ENCODE measurements around the gene RAB40A. TPM values are rescaled to one million over a fixed set of nuclear protein-coding genes. Genes with fewer than 3 reads are reported as not detected.
A peak's percentile ranks its signal among the peaks of the same experiment; 100 is the strongest.

RAB40A gene
- total RNA-seq, 1 experiment from 2014 or later, result 0.04 TPM

GRCh38 chrX:103550415-103551051 lies 31.2 kb upstream of the RAB40A start:
- TF ChIP-seq EZH2phosphoT487 (IDR thresholded peaks at IDR 0.05; ENCODE audit: borderline replicate concordance, low read length), result no peak
- no peak for TF ChIP-seq EZH2 (IDR thresholded peaks at IDR 0.05; ENCODE audit: low read length, unreplicated experiment)
- TF ChIP-seq CTCF (conservative IDR thresholded peaks at IDR 0.05; ENCODE audit: low read depth, low read length), result no peak
- no peaks in the 10 kb centered on the region for H3K36me3 ChIP-seq (ENCODE audit: low read depth, low read length)
- BruUV-seq (replicated peaks), result no TSS peak
- no peak overlapping the region for H3K27ac ChIP-seq (ENCODE audit: low read length)
- no peak overlapping the region for H3K9ac ChIP-seq (ENCODE audit: low read length)
- CTCF ChIA-PET, result no interaction called here
- no peak overlapping the region for H3K4me3 ChIP-seq (ENCODE audit: low read length)
- H3K9me3 ChIP-seq (ENCODE audit: low read length), result no peaks in the 10 kb centered on the region
- no peaks in the 10 kb centered on the region for H3F3A ChIP-seq (ENCODE audit: low read length, unreplicated experiment)
- no peaks in the 10 kb centered on the region for H3K79me2 ChIP-seq (ENCODE audit: low read length)
- POLR2A ChIA-PET (ENCODE audit: unreplicated experiment), result interaction anchor here (0.6 kb wide), 1 partner anchor 15 kb away, joined by 7 read pairs; no protein-coding TSS in a partner anchor
- ATAC-seq (peak; percentile 69), DNase-seq (peak; percentile 40)
- no peaks in the 10 kb centered on the region for H3K27me3 ChIP-seq (ENCODE audit: low read length)
- intact Hi-C loops (cut with micrococcal nuclease), result no loop called here
- peaks cover 9% of the 10 kb centered on the region; the same call in 1 of the 2 replicates for H3K4me1 ChIP-seq (ENCODE audit: insufficient read depth, low read length)
- no peaks in the 10 kb centered on the region for H3K9me2 ChIP-seq (replicated peaks; ENCODE audit: low read length)
- H2AFZ ChIP-seq (ENCODE audit: low read length), result no peak overlapping the region
- H3K4me2 ChIP-seq (ENCODE audit: low read length), result no peak overlapping the region
- H4K20me1 ChIP-seq (ENCODE audit: low read length), result no peaks in the 10 kb centered on the region

GRCh38 chrX:103549916-103550315 lies 30.6 kb upstream of the RAB40A start:
- no peak for DNase-seq
- intact Hi-C loops (cut with micrococcal nuclease), result no loop called here
- H3F3A ChIP-seq (ENCODE audit: low read length, unreplicated experiment), result no peaks in the 10 kb centered on the region
- no peaks in the 10 kb centered on the region for H3K79me2 ChIP-seq (ENCODE audit: low read length)
- TF ChIP-seq EZH2 (IDR thresholded peaks at IDR 0.05; ENCODE audit: low read length, unreplicated experiment) (no peak), EZH2phosphoT487 (IDR thresholded peaks at IDR 0.05; ENCODE audit: borderline replicate concordance, low read length) (no peak), CTCF (conservative IDR thresholded peaks at IDR 0.05; ENCODE audit: low read depth, low read length) (no peak)
- CTCF ChIA-PET, result interaction anchor here (0.5 kb wide), 1 partner anchor 80 kb away, joined by 3 read pairs; no protein-coding TSS in a partner anchor
- H3K27ac ChIP-seq (ENCODE audit: low read length), result no peak overlapping the region; the same call in 1 of the 2 replicates
- H2AFZ ChIP-seq (ENCODE audit: low read length), result no peak overlapping the region
- peaks cover 9% of the 10 kb centered on the region; the same call in 1 of the 2 replicates for H3K4me1 ChIP-seq (ENCODE audit: insufficient read depth, low read length)
- H4K20me1 ChIP-seq (ENCODE audit: low read length), result no peaks in the 10 kb centered on the region
- H3K4me2 ChIP-seq (ENCODE audit: low read length), result 0 out of 2 replicates have a peak overlapping the region, but pooled peaks have one; percentile 24
- no peaks in the 10 kb centered on the region for H3K9me3 ChIP-seq (ENCODE audit: low read length)
- POLR2A ChIA-PET (ENCODE audit: unreplicated experiment), result interaction anchor here (0.6 kb wide), 1 partner anchor 16 kb away, joined by 7 read pairs; no protein-coding TSS in a partner anchor
- H3K36me3 ChIP-seq (ENCODE audit: low read depth, low read length), result no peaks in the 10 kb centered on the region
- no peaks in the 10 kb centered on the region for H3K9me2 ChIP-seq (replicated peaks; ENCODE audit: low read length)
- H3K4me3 ChIP-seq (ENCODE audit: low read length), result no peak overlapping the region
- no peak overlapping the region for H3K9ac ChIP-seq (ENCODE audit: low read length)
- ATAC-seq, result peak; percentile 18
- H3K27me3 ChIP-seq (ENCODE audit: low read length), result no peaks in the 10 kb centered on the region
- BruUV-seq (replicated peaks), result no TSS peak

GRCh38 chrX:103540145-103540544 lies 20.9 kb upstream of the RAB40A start:
- BruUV-seq (replicated peaks), result no TSS peak
- peaks cover 23% of the 10 kb centered on the region for H3K4me1 ChIP-seq (ENCODE audit: insufficient read depth, low read length)
- POLR2A ChIA-PET (ENCODE audit: unreplicated experiment), result interaction anchor here (0.6 kb wide), 1 partner anchor 617 kb away, joined by 3 read pairs; no protein-coding TSS in a partner anchor
- H3K36me3 ChIP-seq (ENCODE audit: low read depth, low read length), result no peaks in the 10 kb centered on the region
- ATAC-seq, result peak; percentile 75
- H3K9ac ChIP-seq (ENCODE audit: low read length), result no peak overlapping the region
- no peak overlapping the region for H3K4me3 ChIP-seq (ENCODE audit: low read length)
- H3K27me3 ChIP-seq (ENCODE audit: low read length), result no peaks in the 10 kb centered on the region
- no peaks in the 10 kb centered on the region for H3K9me2 ChIP-seq (replicated peaks; ENCODE audit: low read length)
- no peak for TF ChIP-seq EZH2 (IDR thresholded peaks at IDR 0.05; ENCODE audit: low read length, unreplicated experiment)
- TF ChIP-seq CTCF (conservative IDR thresholded peaks at IDR 0.05; ENCODE audit: low read depth, low read length), result no peak
- no peak for TF ChIP-seq EZH2phosphoT487 (IDR thresholded peaks at IDR 0.05; ENCODE audit: borderline replicate concordance, low read length)
- DNase-seq, result peak; percentile 51
- no peak overlapping the region for H2AFZ ChIP-seq (ENCODE audit: low read length)
- H3F3A ChIP-seq (ENCODE audit: low read length, unreplicated experiment), result no peaks in the 10 kb centered on the region
- CTCF ChIA-PET, result interaction anchor here (1.5 kb wide), 1 partner anchor 90 kb away, joined by 4 read pairs; no protein-coding TSS in a partner anchor
- H3K9me3 ChIP-seq (ENCODE audit: low read length), result no peaks in the 10 kb centered on the region
- H3K4me2 ChIP-seq (ENCODE audit: low read length), result peak overlapping the region; percentile 37
- peak overlapping the region; percentile 54 for H3K27ac ChIP-seq (ENCODE audit: low read length)
- no peaks in the 10 kb centered on the region for H4K20me1 ChIP-seq (ENCODE audit: low read length)
- intact Hi-C loops (cut with micrococcal nuclease), result no loop called here
- H3K79me2 ChIP-seq (ENCODE audit: low read length), result no peaks in the 10 kb centered on the region
